Tibial artery (tissue), 4 donors: ENCODE data around the gene PAWR.

Experiments used
- DNase-seq, 2 donors: peaks; one replicate each; pipeline ENCODE4 v3.0.0-alpha.2; 2019
- H3K27ac ChIP-seq, 2 donors: fragments of 200-600 bp; sonication (generic) in 1 of 2; 1 replicate in 1 of 2; 2 replicates in 1 of 2; pipeline ENCODE4 v1.5.1; 2018 to 2019; ENCODE audit warnings: mild to moderate bottlenecking in 1 of 2
- H3K27me3 ChIP-seq, 2 donors: fragments of 200-600 bp; sonication (generic) in 1 of 2; one replicate each; pipeline versions ENCODE4 v1.5.1 to v1.6.0; 2016 to 2019
- H3K36me3 ChIP-seq, 3 donors: fragments of 200-600 bp; sonication (generic) in 2 of 3; one replicate each; pipeline ENCODE4 v1.5.1; 2016 to 2019; ENCODE audit warnings: mild to moderate bottlenecking in 2 of 3
- H3K4me1 ChIP-seq, 4 donors: fragments of 200-600 bp; sonication (generic) in 2 of 4; 1 replicate in 3 of 4; 2 replicates in 1 of 4; pipeline ENCODE4 v1.5.1; 2016 to 2019
- H3K4me3 ChIP-seq, 2 donors: fragments of 200-600 bp; sonication (generic) in 1 of 2; 1 replicate in 1 of 2; 2 replicates in 1 of 2; pipeline ENCODE4 v1.5.1; 2018 to 2019; ENCODE audit warnings: mild to moderate bottlenecking in 2 of 2
- H3K9me3 ChIP-seq, 3 donors: fragments of 200-600 bp; sonication (generic) in 1 of 3; one replicate each; pipeline ENCODE4 v1.5.1; 2016 to 2019
- CTCF ChIP-seq, 2 experiments: fragments of 200-600 bp in 1 of 2; fragments of 450-650 bp in 1 of 2; IDR thresholded peaks; one replicate each; pipeline ENCODE4 v1.5.1; 2017 to 2019; ENCODE audit warnings: antibody characterized with exemption in 2 of 2, mild to moderate bottlenecking in 1 of 2, moderate library complexity in 1 of 2
- intact Hi-C: fragments of 100-400 bp; cut with DNase I; formaldehyde crosslinking; loops from one replicate; pipeline ENCODE4 v1.15.0; 2023; ENCODE audit warnings: low total_unique reads

PAWR gene

DNA sequence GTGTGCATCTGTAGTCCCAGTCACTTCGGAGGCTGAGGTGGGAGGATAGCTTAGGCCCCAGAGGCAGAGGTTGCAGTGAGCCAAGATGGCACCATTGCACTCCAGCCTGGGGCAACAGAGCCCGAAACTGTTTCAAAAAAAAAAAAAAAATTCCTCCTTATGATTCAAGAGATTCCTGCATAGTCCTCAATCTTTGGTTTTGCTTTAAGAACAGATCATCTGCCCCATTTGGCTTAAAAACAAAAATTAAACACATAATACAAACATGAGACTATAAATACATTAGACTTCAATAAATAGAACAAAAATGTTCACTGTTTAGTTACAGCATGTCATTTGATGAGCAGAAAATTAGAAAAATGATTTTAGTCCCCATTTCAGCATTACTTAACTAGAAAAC is 131.2 kb downstream of the PAWR start:
- intact Hi-C loops, result loop anchor here (5.0 kb wide), 1 partner anchor 178 kb away; no protein-coding TSS in a partner anchor
- H3K9me3 ChIP-seq, result peaks cover 0 to 7% (median 6%) of the 10 kb centered on the region in 3 donors
- H3K27me3 ChIP-seq, result no peaks in the 10 kb centered on the region
- no peak for DNase-seq
- H3K4me3 ChIP-seq, result no peak overlapping the region
- peak overlapping the region; percentile 50 to 77 for H3K27ac ChIP-seq
- H3K4me1 ChIP-seq, result peaks cover 5 to 62% (median 41%) of the 10 kb centered on the region in 4 donors
- H3K36me3 ChIP-seq, result peaks cover 0 to 26% (median 17%) of the 10 kb centered on the region in 3 donors
- TF ChIP-seq CTCF (IDR thresholded peaks at IDR 0.05), result no peak

DNA sequence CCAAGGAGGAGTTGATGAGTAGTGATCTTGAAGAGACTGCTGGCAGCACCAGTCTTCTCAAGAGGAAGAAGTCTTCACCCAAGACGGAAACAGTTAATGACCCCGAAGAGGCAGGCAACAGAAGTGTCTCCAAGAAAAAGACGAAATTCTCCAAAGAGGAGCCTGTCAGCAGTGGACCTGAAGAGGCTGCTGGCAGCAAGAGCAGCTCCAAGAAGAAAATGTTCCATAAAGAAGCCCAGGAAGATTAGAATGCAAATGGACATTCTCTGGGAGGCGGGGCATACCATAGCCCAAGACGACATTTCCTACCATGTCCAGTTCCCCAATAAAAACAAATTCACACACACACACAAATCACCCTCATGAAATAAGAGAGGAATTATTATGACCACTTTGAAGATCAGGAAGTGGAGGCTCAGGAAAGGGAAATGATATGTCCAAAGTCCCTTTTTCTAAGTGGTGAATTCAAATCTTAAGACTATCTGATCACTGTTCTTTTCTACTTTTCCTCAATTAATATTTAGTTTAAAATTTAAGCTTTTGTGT is 131.8 kb downstream of the PAWR start:
- Histone ChIP-seq H3K36me3 (peaks cover 0 to 25% (median 14%) of the 10 kb centered on the region in 3 donors), H3K4me3 (no peak overlapping the region), H3K27me3 (no peaks in the 10 kb centered on the region), H3K9me3 (peaks cover 0 to 7% (median 6%) of the 10 kb centered on the region in 3 donors), H3K27ac (peak overlapping the region; percentile 50 to 77), H3K4me1 (peaks cover 5 to 66% (median 43%) of the 10 kb centered on the region in 4 donors)
- intact Hi-C loops, result loop anchor here (5.0 kb wide), 1 partner anchor 178 kb away; no protein-coding TSS in a partner anchor
- DNase-seq, result no peak
- TF ChIP-seq CTCF (IDR thresholded peaks at IDR 0.05), result no peak

GRCh38 chr12:79557690-79558315 is 133.0 kb downstream of the PAWR start:
- peaks cover 0 to 26% (median 14%) of the 10 kb centered on the region in 3 donors for H3K36me3 ChIP-seq
- no peak for TF ChIP-seq CTCF (IDR thresholded peaks at IDR 0.05)
- H3K9me3 ChIP-seq, result peaks cover 0 to 7% (median 6%) of the 10 kb centered on the region in 3 donors
- no peaks in the 10 kb centered on the region for H3K27me3 ChIP-seq
- intact Hi-C loops, result loop anchor here (5.0 kb wide), 1 partner anchor 179 kb away; no protein-coding TSS in a partner anchor
- peak overlapping the region; percentile 50 to 77 for H3K27ac ChIP-seq
- no peak overlapping the region for H3K4me3 ChIP-seq
- no peak for DNase-seq
- peaks cover 5 to 75% (median 51%) of the 10 kb centered on the region in 4 donors for H3K4me1 ChIP-seq

DNA sequence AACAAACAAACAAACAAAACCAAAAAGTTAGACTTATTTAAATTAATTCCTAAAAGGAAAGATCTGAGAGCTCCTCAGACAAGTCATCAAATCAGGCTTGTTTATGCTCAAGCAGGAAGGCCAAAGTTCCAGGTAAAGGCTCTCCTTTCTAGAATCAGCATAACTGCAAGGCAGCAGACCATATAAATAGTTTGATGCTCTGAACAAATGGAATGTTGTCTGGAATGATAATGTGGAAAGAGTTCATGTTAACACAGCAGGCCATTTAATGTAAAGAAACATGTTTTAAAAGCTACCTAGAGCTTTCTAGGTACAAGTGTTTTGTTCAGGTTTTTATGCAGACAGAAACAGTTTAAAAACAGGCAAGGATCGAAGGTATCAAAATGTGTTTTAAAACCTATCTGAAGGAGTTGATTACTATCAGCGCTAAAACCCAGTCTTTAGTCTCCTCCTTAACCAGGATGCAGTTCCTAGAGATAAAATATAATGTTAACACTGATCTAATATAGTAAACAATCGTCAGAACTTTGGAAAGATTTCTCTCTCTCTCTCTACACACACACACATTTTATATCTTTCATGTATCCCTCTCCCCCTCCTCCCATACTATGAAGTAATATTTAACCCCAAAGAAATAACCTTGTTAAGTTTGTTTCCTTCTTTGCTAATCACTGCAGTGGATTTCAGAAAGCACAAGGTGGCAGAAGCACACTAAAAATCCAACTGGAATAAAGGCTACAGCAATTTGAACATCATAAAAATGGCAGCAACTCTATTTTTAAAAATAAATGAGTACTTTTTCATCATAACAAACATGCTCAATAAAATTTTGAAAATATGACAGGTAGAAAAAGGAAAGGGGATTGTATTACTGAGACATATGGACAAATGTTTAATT is 135.5 kb downstream of the PAWR start:
- no peaks in the 10 kb centered on the region for H3K9me3 ChIP-seq
- no peak overlapping the region for H3K4me3 ChIP-seq
- intact Hi-C loops, result loop anchor here (5.0 kb wide), 1 partner anchor 182 kb away; no protein-coding TSS in a partner anchor
- H3K4me1 ChIP-seq, result peaks cover 5 to 87% (median 62%) of the 10 kb centered on the region in 4 donors
- TF ChIP-seq CTCF (IDR thresholded peaks at IDR 0.05), result peak; percentile 60 to 68
- H3K27ac ChIP-seq, result peak overlapping the region; percentile 50 to 77
- DNase-seq, result no peak
- peaks cover 0 to 10% (median 0%) of the 10 kb centered on the region in 3 donors for H3K36me3 ChIP-seq
- no peaks in the 10 kb centered on the region for H3K27me3 ChIP-seq

GRCh38 chr12:79553863-79554574 is 136.7 kb downstream of the PAWR start:
- Histone ChIP-seq H3K4me3 (no peak overlapping the region), H3K27ac (peak overlapping the region; percentile 14 to 77), H3K4me1 (peaks cover 5 to 87% (median 61%) of the 10 kb centered on the region in 4 donors), H3K9me3 (no peaks in the 10 kb centered on the region), H3K36me3 (peaks cover 0 to 10% (median 0%) of the 10 kb centered on the region in 3 donors), H3K27me3 (no peaks in the 10 kb centered on the region)
- no peak for TF ChIP-seq CTCF (IDR thresholded peaks at IDR 0.05)
- intact Hi-C loops, result loop anchor here (5.0 kb wide), 2 partner anchors 138 to 643 kb away; partner anchors contain the start of gene PAWR
- DNase-seq, result no peak
